Measurements from ENCODE around the gene SMIM38. TPM values are rescaled to one million over a fixed set of nuclear protein-coding genes. Genes with fewer than 3 reads are reported as not detected.

The SMIM38 gene
- polyA plus RNA-seq, 1 of the 3 experiments (the other 2 are of a cell fraction): 0.13 TPM

GRCh38 chr11:69122630-69123431 lies 32.9 kb upstream of the SMIM38 start (continued):
- TF ChIP-seq YY1 (IDR thresholded peaks at IDR 0.05; ENCODE audit: low read depth): no peak
- peak; percentile 91 for TF ChIP-seq TEAD4 (IDR thresholded peaks at IDR 0.05; ENCODE audit: borderline replicate concordance, insufficient read depth)
- no peak for TF ChIP-seq TAF1 (IDR thresholded peaks at IDR 0.05; ENCODE audit: borderline replicate concordance, low read depth, low read length)
- TF ChIP-seq TCF12 (IDR thresholded peaks at IDR 0.05): peak; percentile 46; the same call in 1 of the 2 replicates
- peak; percentile 86; the same call in 1 of the 2 replicates for TF ChIP-seq JUND (IDR thresholded peaks at IDR 0.05)
- TF ChIP-seq SMC3 (IDR thresholded peaks at IDR 0.05; ENCODE audit: low read depth, low read length): peak; percentile 7; the same call in 1 of the 2 replicates
- TF ChIP-seq, protein P1, sequence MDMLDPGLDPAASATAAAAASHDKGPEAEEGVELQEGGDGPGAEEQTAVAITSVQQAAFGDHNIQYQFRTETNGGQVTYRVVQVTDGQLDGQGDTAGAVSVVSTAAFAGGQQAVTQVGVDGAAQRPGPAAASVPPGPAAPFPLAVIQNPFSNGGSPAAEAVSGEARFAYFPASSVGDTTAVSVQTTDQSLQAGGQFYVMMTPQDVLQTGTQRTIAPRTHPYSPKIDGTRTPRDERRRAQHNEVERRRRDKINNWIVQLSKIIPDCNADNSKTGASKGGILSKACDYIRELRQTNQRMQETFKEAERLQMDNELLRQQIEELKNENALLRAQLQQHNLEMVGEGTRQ (IDR thresholded peaks at IDR 0.05; ENCODE audit: borderline replicate concordance, low read depth, low read length): no peak
- no peak for TF ChIP-seq USF1 (IDR thresholded peaks at IDR 0.05; ENCODE audit: borderline replicate concordance, low read depth)
- TF ChIP-seq GATA2 (CRISPR knock-in tag; IDR thresholded peaks at IDR 0.05): no peak
- TF ChIP-seq RCOR1 (IDR thresholded peaks at IDR 0.05; ENCODE audit: low read length): no peak

DNA sequence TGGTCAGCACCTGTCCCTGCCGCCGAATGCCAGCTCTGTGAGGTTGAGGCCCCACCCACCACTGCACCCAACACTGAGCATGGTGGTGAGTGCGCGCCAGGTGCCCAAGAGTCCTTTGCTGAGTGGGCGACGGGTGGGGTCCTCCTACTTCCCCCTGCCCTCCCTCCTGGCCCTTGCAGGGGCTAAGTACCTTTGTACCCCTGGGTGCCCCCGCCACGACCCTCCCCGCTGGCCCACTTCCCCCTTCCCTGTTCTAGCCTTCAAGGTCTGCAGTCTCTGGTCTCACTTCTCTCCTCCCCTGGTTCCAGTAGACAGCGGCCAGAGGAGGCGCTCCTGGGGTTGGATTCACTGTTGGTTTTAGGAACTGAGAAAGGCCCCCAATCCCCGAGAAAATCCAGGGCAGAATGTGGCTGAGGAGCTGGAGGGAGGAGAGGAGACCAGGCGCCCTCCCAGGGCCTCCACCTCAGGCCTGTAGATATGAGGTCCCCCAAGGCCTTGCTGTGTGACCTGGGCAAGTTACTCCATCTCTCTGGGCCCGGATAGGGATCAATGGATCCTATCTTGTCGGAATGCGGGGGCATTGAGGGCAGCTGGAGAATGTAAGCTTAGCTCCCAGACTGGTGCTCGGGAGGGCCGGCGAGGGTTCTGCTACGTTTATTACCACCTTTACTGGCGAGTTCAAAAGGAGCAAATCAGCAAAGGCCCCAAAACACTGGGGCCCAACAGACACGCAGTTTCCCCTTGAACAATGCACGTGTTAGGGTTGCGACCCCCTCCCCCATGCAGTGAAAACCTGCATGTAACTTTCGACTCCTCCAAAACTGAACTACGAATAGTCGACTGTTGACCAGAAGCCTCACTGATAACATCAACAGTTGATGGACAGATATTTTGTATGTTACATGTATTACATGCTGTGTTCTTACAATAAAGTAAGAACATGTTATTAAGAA lies 31.9 kb upstream of the SMIM38 start:
- H3K9me2 ChIP-seq: no peaks in the 10 kb centered on the region
- peaks cover 4% of the 10 kb centered on the region for H3F3A ChIP-seq (replicated peaks; ENCODE audit: insufficient read depth)
- H2AFZ ChIP-seq (ENCODE audit: low read depth): no peak overlapping the region
- H3K27ac ChIP-seq (ENCODE audit: low read depth in 2 of 2, low read length in 1 of 2): no peak overlapping the region
- ChIA-PET CTCF (interaction anchor here (1.7 kb wide), 1 partner anchor 8 kb away, joined by 5 read pairs; no protein-coding TSS in a partner anchor), POLR2A (no interaction called here)
- no peaks in the 10 kb centered on the region for H3K36me3 ChIP-seq (replicated peaks in 1 of 2; ENCODE audit: control insufficient read depth in 1 of 2, insufficient read depth in 2 of 2, low read length in 1 of 2)
- H3K27me3 ChIP-seq (ENCODE audit: insufficient read depth): no peaks in the 10 kb centered on the region
- peaks cover 13 to 15% of the 10 kb centered on the region in 2 experiments; a peak in 2 of 4 replicates for H3K4me1 ChIP-seq (ENCODE audit: control insufficient read depth in 1 of 2, insufficient read depth in 2 of 2, low read depth in 1 of 2, low read length in 1 of 2)
- H3K9ac ChIP-seq: no peak overlapping the region
- H4K20me1 ChIP-seq (ENCODE audit: insufficient read depth): no peaks in the 10 kb centered on the region
- 88% methylated on average over 20 of the region's 27 CpGs for WGBS (ENCODE audit: low lambda C conversion rate)
- H3K79me2 ChIP-seq (ENCODE audit: insufficient read depth): no peaks in the 10 kb centered on the region
- no peak overlapping the region for H3K4me3 ChIP-seq (ENCODE audit: low read depth in 2 of 2, low read length in 1 of 2)
- TF ChIP-seq SIN3A (IDR thresholded peaks at IDR 0.05; ENCODE audit: borderline replicate concordance, low read depth, low read length) (no peak), GATA2 (CRISPR knock-in tag; IDR thresholded peaks at IDR 0.05) (no peak)
- TF ChIP-seq, protein P2, sequence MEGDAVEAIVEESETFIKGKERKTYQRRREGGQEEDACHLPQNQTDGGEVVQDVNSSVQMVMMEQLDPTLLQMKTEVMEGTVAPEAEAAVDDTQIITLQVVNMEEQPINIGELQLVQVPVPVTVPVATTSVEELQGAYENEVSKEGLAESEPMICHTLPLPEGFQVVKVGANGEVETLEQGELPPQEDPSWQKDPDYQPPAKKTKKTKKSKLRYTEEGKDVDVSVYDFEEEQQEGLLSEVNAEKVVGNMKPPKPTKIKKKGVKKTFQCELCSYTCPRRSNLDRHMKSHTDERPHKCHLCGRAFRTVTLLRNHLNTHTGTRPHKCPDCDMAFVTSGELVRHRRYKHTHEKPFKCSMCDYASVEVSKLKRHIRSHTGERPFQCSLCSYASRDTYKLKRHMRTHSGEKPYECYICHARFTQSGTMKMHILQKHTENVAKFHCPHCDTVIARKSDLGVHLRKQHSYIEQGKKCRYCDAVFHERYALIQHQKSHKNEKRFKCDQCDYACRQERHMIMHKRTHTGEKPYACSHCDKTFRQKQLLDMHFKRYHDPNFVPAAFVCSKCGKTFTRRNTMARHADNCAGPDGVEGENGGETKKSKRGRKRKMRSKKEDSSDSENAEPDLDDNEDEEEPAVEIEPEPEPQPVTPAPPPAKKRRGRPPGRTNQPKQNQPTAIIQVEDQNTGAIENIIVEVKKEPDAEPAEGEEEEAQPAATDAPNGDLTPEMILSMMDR (IDR thresholded peaks at IDR 0.05): peak; percentile 14; the same call in 1 of the 2 replicates
- TF ChIP-seq, protein P3, sequence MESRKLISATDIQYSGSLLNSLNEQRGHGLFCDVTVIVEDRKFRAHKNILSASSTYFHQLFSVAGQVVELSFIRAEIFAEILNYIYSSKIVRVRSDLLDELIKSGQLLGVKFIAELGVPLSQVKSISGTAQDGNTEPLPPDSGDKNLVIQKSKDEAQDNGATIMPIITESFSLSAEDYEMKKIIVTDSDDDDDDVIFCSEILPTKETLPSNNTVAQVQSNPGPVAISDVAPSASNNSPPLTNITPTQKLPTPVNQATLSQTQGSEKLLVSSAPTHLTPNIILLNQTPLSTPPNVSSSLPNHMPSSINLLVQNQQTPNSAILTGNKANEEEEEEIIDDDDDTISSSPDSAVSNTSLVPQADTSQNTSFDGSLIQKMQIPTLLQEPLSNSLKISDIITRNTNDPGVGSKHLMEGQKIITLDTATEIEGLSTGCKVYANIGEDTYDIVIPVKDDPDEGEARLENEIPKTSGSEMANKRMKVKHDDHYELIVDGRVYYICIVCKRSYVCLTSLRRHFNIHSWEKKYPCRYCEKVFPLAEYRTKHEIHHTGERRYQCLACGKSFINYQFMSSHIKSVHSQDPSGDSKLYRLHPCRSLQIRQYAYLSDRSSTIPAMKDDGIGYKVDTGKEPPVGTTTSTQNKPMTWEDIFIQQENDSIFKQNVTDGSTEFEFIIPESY (IDR thresholded peaks at IDR 0.05; ENCODE audit: borderline replicate concordance, low read depth): no peak
- no peaks in the 10 kb centered on the region for H3K9me3 ChIP-seq
- DNase-seq: no peak
- H3K4me2 ChIP-seq: no peak overlapping the region

All from SK-N-SH (cell line).